GM21529 (cell line): ENCODE measurements around the gene EHD1.
A peak's percentile ranks its signal among the peaks of the same experiment; 100 is the strongest.

Experiments used
- ATAC-seq: cut with Tn5 transposase; IDR thresholded peaks from one replicate; pipeline ENCODE4 v1.9.1; 2021; ENCODE audit not compliant: unreplicated experiment

Gene EHD1

GRCh38 chr11:64802370-64803157, 75.9 kb downstream of the EHD1 start:
- peak; percentile 14 for ATAC-seq
